Brain microvascular endothelial cell (primary cell): Measurements from ENCODE around the gene NLRP9.

Experiments used
- DNase-seq: peaks from one replicate; pipeline ENCODE4 v3.0.0-alpha.2; 2020
- H3K27ac ChIP-seq: fragments of 250-450 bp; sonication (Bioruptor Pico); 2 replicates; pipeline ENCODE4 v1.5.1; 2020; ENCODE audit warnings: mild to moderate bottlenecking, moderate library complexity
- H3K27me3 ChIP-seq: fragments of 250-450 bp; sonication (Bioruptor Pico); replicated peaks from 2 replicates; pipeline ENCODE4 v1.5.1; 2020; ENCODE audit warnings: mild to moderate bottlenecking
- H3K36me3 ChIP-seq: fragments of 250-450 bp; sonication (Bioruptor Pico); replicated peaks from 2 replicates; pipeline ENCODE4 v1.5.1; 2020; ENCODE audit warnings: mild to moderate bottlenecking
- H3K4me3 ChIP-seq: 2 replicates; pipeline ENCODE4 v1.5.1; 2011; ENCODE audit warnings: low read depth, mild to moderate bottlenecking, control low read depth, low read length, moderate library complexity
- CTCF ChIP-seq: IDR thresholded peaks from 2 replicates; pipeline ENCODE4 v1.5.1; 2011; ENCODE audit warnings: low read depth, mild to moderate bottlenecking, moderate library complexity, low read length, control low read depth, inconsistent platforms; ENCODE audit errors: missing control alignments
- in situ Hi-C: cut with HindIII; loops from 2 replicates; pipeline ENCODE4 v1.10.0; 2017; ENCODE audit warnings: low sequenced_read_pairs, low pct_ligation_motif_present

The NLRP9 gene

GRCh38 chr19:55686311-55687050, 51.7 kb downstream of the NLRP9 start:
- peaks cover 47% of the 10 kb centered on the region for H3K36me3 ChIP-seq
- TF ChIP-seq CTCF, result no peak
- in situ Hi-C loops, result no loop called here
- H3K27ac ChIP-seq, result no peak overlapping the region
- no peaks in the 10 kb centered on the region for H3K27me3 ChIP-seq
- no peak for DNase-seq
- no peak overlapping the region for H3K4me3 ChIP-seq

GRCh38 chr19:55685776-55686175, 52.4 kb downstream of the NLRP9 start:
- TF ChIP-seq CTCF, result no peak
- Histone ChIP-seq H3K36me3 (peaks cover 49% of the 10 kb centered on the region), H3K4me3 (no peak overlapping the region), H3K27ac (no peak overlapping the region), H3K27me3 (no peaks in the 10 kb centered on the region)
- no peak for DNase-seq
- in situ Hi-C loops, result no loop called here

GRCh38 chr19:55684946-55685681, 53.1 kb downstream of the NLRP9 start:
- Histone ChIP-seq H3K27ac (no peak overlapping the region), H3K36me3 (peaks cover 48% of the 10 kb centered on the region), H3K4me3 (no peak overlapping the region), H3K27me3 (no peaks in the 10 kb centered on the region)
- in situ Hi-C loops, result no loop called here
- TF ChIP-seq CTCF, result no peak
- DNase-seq, result no peak

GRCh38 chr19:55683449-55684261, 54.5 kb downstream of the NLRP9 start:
- TF ChIP-seq CTCF, result no peak
- DNase-seq, result no peak
- Histone ChIP-seq H3K27ac (no peak overlapping the region), H3K4me3 (no peak overlapping the region), H3K36me3 (peaks cover 48% of the 10 kb centered on the region), H3K27me3 (no peaks in the 10 kb centered on the region)
- in situ Hi-C loops, result no loop called here

GRCh38 chr19:55681131-55682092, 56.8 kb downstream of the NLRP9 start:
- in situ Hi-C loops, result no loop called here

More at GRCh38 chr19:55681131-55682092, 56.8 kb downstream of the NLRP9 start:
- H3K4me3 ChIP-seq, result no peak overlapping the region
- no peak overlapping the region for H3K27ac ChIP-seq
- no peaks in the 10 kb centered on the region for H3K27me3 ChIP-seq
- H3K36me3 ChIP-seq, result peaks cover 55% of the 10 kb centered on the region
- no peak for DNase-seq
- no peak for TF ChIP-seq CTCF
